ENCODE measurements around the gene SIPA1L2. TPM values are rescaled to one million over a fixed set of nuclear protein-coding genes. Genes with fewer than 3 reads are reported as not detected.

SIPA1L2 gene
- total and polyA plus RNA-seq, 10 of the 15 experiments (the other 5 are each of a cell fraction or from before 2014, with no cell fraction given), result 0.01 to 0.18 TPM; not detected in 8

DNA sequence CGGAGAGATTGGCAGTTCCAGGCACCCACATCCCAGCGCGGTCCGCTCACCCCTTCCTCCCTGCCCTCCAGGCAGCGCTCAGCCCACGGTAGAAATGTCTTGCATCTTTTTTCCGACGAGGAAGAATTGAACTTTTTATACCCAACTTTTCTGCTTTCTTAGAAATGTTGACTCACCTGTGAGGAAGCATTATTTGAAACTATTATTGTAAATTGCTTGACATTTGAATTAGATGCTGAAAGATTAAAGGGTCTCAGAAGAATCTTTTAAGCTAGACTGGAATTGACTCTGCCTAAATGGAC lies 912 bp upstream of the SIPA1L2 start:
- in situ Hi-C loops (cut with MboI), result loop anchor here (5.0 to 10.0 kb wide), 2 partner anchors 394 to 606 kb away; no protein-coding TSS in a partner anchor
- RAD21 ChIA-PET (ENCODE audit: unreplicated experiment), result no interaction called here
- CTCF ChIA-PET, result no interaction called here

More for the DNA sequence above, 912 bp upstream of the SIPA1L2 start:
- Histone ChIP-seq H4K20me1 (ENCODE audit: control insufficient read depth, insufficient read depth) (no peaks in the 10 kb centered on the region), H3K9ac (ENCODE audit: control insufficient read depth, insufficient read depth, low read length) (no peak overlapping the region), H3K4me3 (no peak overlapping the region), H3K27me3 (replicated peaks in 1 of 2; ENCODE audit: control insufficient read depth in 2 of 2, insufficient read depth in 2 of 2, low read length in 1 of 2) (peaks cover 2 to 22% of the 10 kb centered on the region in 2 experiments; a peak in 3 of 4 replicates), H2AFZ (ENCODE audit: control insufficient read depth, low read depth, low read length) (peak overlapping the region; percentile 69; the same call in 1 of the 2 replicates), H3K4me1 (ENCODE audit: control insufficient read depth, insufficient read depth, low read length) (no peaks in the 10 kb centered on the region), H3K9me3 (replicated peaks; ENCODE audit: control insufficient read depth, insufficient read depth, low read length) (no peaks in the 10 kb centered on the region), H3K79me2 (ENCODE audit: control insufficient read depth, insufficient read depth, low read length) (no peaks in the 10 kb centered on the region), H3K4me2 (ENCODE audit: control insufficient read depth, insufficient read depth) (peak overlapping the region; percentile 98), H3K36me3 (ENCODE audit: control insufficient read depth in 2 of 2, insufficient read depth in 2 of 2, low read length in 1 of 2) (no peaks in the 10 kb centered on the region), H3K27ac (ENCODE audit: control insufficient read depth, insufficient read depth) (no peak overlapping the region)
- DNase-seq (ENCODE audit: low read depth, low spot score) (no peak), FAIRE-seq (no peak), ATAC-seq (no peak)
- ChIA-PET SMC1A (ENCODE audit: uncharacterized antibody, unreplicated experiment) (no interaction called here), POLR2A (no interaction called here)
- intact Hi-C loops (cut with micrococcal nuclease; ENCODE audit: unreplicated experiment), result loop anchor here (10.0 kb wide), 1 partner anchor 324 kb away; the partner anchor contains the start of gene NTPCR
- TF ChIP-seq SMAD5 (IDR thresholded peaks at IDR 0.05; ENCODE audit: low read depth) (no peak), IRF4 (IDR thresholded peaks at IDR 0.05; ENCODE audit: low read depth, low read length) (no peak), PAX5 (IDR thresholded peaks at IDR 0.05; ENCODE audit: borderline replicate concordance, low read depth, low read length) (no peak), JUND (IDR thresholded peaks at IDR 0.05; ENCODE audit: low read depth, low read length) (no peak), ZBED1 (IDR thresholded peaks at IDR 0.05; ENCODE audit: borderline replicate concordance) (no peak), KAT2A (conservative IDR thresholded peaks at IDR 0.05; ENCODE audit: control insufficient read depth, low read depth, low read length) (no peak), MEF2A (IDR thresholded peaks at IDR 0.05; ENCODE audit: insufficient read depth, low read depth, low read length) (no peak), BRCA1 (IDR thresholded peaks at IDR 0.05; ENCODE audit: low read depth, low read length) (no peak)
- TF ChIP-seq, protein P1, sequence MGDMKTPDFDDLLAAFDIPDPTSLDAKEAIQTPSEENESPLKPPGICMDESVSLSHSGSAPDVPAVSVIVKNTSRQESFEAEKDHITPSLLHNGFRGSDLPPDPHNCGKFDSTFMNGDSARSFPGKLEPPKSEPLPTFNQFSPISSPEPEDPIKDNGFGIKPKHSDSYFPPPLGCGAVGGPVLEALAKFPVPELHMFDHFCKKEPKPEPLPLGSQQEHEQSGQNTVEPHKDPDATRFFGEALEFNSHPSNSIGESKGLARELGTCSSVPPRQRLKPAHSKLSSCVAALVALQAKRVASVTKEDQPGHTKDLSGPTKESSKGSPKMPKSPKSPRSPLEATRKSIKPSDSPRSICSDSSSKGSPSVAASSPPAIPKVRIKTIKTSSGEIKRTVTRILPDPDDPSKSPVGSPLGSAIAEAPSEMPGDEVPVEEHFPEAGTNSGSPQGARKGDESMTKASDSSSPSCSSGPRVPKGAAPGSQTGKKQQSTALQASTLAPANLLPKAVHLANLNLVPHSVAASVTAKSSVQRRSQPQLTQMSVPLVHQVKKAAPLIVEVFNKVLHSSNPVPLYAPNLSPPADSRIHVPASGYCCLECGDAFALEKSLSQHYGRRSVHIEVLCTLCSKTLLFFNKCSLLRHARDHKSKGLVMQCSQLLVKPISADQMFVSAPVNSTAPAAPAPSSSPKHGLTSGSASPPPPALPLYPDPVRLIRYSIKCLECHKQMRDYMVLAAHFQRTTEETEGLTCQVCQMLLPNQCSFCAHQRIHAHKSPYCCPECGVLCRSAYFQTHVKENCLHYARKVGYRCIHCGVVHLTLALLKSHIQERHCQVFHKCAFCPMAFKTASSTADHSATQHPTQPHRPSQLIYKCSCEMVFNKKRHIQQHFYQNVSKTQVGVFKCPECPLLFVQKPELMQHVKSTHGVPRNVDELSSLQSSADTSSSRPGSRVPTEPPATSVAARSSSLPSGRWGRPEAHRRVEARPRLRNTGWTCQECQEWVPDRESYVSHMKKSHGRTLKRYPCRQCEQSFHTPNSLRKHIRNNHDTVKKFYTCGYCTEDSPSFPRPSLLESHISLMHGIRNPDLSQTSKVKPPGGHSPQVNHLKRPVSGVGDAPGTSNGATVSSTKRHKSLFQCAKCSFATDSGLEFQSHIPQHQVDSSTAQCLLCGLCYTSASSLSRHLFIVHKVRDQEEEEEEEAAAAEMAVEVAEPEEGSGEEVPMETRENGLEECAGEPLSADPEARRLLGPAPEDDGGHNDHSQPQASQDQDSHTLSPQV (IDR thresholded peaks at IDR 0.05), result no peak
- TF ChIP-seq, protein P2, sequence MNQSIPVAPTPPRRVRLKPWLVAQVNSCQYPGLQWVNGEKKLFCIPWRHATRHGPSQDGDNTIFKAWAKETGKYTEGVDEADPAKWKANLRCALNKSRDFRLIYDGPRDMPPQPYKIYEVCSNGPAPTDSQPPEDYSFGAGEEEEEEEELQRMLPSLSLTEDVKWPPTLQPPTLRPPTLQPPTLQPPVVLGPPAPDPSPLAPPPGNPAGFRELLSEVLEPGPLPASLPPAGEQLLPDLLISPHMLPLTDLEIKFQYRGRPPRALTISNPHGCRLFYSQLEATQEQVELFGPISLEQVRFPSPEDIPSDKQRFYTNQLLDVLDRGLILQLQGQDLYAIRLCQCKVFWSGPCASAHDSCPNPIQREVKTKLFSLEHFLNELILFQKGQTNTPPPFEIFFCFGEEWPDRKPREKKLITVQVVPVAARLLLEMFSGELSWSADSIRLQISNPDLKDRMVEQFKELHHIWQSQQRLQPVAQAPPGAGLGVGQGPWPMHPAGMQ (IDR thresholded peaks at IDR 0.05; ENCODE audit: borderline replicate concordance), result no peak
- TF ChIP-seq, protein P3, sequence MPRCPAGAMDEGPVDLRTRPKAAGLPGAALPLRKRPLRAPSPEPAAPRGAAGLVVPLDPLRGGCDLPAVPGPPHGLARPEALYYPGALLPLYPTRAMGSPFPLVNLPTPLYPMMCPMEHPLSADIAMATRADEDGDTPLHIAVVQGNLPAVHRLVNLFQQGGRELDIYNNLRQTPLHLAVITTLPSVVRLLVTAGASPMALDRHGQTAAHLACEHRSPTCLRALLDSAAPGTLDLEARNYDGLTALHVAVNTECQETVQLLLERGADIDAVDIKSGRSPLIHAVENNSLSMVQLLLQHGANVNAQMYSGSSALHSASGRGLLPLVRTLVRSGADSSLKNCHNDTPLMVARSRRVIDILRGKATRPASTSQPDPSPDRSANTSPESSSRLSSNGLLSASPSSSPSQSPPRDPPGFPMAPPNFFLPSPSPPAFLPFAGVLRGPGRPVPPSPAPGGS (IDR thresholded peaks at IDR 0.05; ENCODE audit: borderline replicate concordance, insufficient read depth, low read depth, low read length, poor library complexity, severe bottlenecking), result no peak
- TF ChIP-seq, protein P4, sequence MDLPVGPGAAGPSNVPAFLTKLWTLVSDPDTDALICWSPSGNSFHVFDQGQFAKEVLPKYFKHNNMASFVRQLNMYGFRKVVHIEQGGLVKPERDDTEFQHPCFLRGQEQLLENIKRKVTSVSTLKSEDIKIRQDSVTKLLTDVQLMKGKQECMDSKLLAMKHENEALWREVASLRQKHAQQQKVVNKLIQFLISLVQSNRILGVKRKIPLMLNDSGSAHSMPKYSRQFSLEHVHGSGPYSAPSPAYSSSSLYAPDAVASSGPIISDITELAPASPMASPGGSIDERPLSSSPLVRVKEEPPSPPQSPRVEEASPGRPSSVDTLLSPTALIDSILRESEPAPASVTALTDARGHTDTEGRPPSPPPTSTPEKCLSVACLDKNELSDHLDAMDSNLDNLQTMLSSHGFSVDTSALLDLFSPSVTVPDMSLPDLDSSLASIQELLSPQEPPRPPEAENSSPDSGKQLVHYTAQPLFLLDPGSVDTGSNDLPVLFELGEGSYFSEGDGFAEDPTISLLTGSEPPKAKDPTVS (IDR thresholded peaks at IDR 0.05; ENCODE audit: low read depth, low read length), result no peak
- BruUV-seq (replicated peaks), result no TSS peak
- 0% methylated on average over 8 of the region's 8 CpGs for WGBS (ENCODE audit: insufficient coverage, insufficient replicate concordance, low lambda C conversion rate, missing lambda C conversion rate)

All from GM12878 (cell line).